Measurements from ENCODE around the gene EML6. TPM values are rescaled to one million over a fixed set of nuclear protein-coding genes. Genes with fewer than 3 reads are reported as not detected.

The EML6 gene
- total RNA-seq, 1 experiment from 2014 or later: 1.5 TPM

DNA sequence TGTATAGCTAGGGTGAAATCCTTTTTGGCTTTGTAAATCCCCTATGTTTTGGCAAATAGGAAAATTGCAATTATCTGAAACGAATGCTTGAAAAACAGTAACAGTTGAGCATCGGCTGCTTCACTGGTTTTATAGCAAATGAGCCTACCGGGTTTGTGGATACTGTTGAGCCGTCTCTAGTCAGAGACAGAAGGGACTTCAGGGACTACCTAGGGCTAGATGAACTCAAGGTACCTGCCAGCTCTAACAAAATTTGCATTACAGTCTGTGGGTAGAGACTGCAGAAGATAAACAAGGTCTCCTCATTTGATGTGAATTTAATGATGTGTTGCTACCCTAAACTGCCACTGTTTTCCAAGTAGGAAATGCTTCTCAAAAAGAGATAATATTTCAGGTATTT is 101.1 kb downstream of the EML6 start:
- no peak overlapping the region for H4K8ac ChIP-seq (replicated peaks; ENCODE audit: insufficient read length, low read depth, low read length)
- no peak overlapping the region for H3K14ac ChIP-seq (ENCODE audit: insufficient read depth, low read length)
- no peak overlapping the region for H4K5ac ChIP-seq (ENCODE audit: insufficient read length, low read depth, low read length)
- no peak overlapping the region for H3K4me2 ChIP-seq (ENCODE audit: insufficient read depth, insufficient read length, low read length)
- WGBS (ENCODE audit: extremely low coverage, insufficient read length, low lambda C conversion rate): no CpG with 5 or more reads among the region's 4 CpGs
- no peak overlapping the region for H3K4ac ChIP-seq (ENCODE audit: low read depth, low read length)
- no peaks in the 10 kb centered on the region for H3K9me3 ChIP-seq (ENCODE audit: control insufficient read depth, low read depth, low read length)
- H3K4me1 ChIP-seq (ENCODE audit: insufficient read depth, low read length): no peaks in the 10 kb centered on the region
- no peaks in the 10 kb centered on the region for H3K79me1 ChIP-seq (ENCODE audit: insufficient read depth, low read depth, low read length, poor library complexity, severe bottlenecking)
- H3K27me3 ChIP-seq (ENCODE audit: insufficient read depth, low read length): no peaks in the 10 kb centered on the region
- H2AK5ac ChIP-seq (ENCODE audit: insufficient read length, low read length): no peak overlapping the region
- H3K23ac ChIP-seq (ENCODE audit: insufficient read length, low read depth, low read length): no peak overlapping the region
- no peak overlapping the region for H3K18ac ChIP-seq (ENCODE audit: insufficient read length, low read depth, low read length)
- H3K23me2 ChIP-seq (ENCODE audit: insufficient read length, low read depth, low read length, poor library complexity, severe bottlenecking): no peaks in the 10 kb centered on the region
- no peaks in the 10 kb centered on the region for H3K79me2 ChIP-seq (ENCODE audit: insufficient read depth, low read length)
- no peak overlapping the region for H2BK15ac ChIP-seq (ENCODE audit: low read depth, low read length)
- Mint-ChIP-seq H3K4me3 (no peak overlapping the region), H3K27ac (no peak overlapping the region), H3K4me1 (peaks cover 10 to 12% of the 10 kb centered on the region in 2 experiments), H3K9me3 (no peaks in the 10 kb centered on the region), H3K27me3 (ENCODE audit: low read depth) (peaks cover 19% of the 10 kb centered on the region), H3K36me3 (ENCODE audit: insufficient read depth in 1 of 3, low read depth in 3 of 3) (no peaks in the 10 kb centered on the region)
- no peak overlapping the region for H2BK20ac ChIP-seq (ENCODE audit: low read depth, low read length, poor library complexity, severe bottlenecking)
- H2BK5ac ChIP-seq (ENCODE audit: insufficient read length, low read length): no peak overlapping the region
- no peak overlapping the region for H2BK120ac ChIP-seq (ENCODE audit: low read depth, low read length, poor library complexity, severe bottlenecking)
- no peaks in the 10 kb centered on the region for H4K20me1 ChIP-seq (ENCODE audit: control insufficient read depth, insufficient read depth, insufficient read length)
- no peak overlapping the region for H2BK12ac ChIP-seq (ENCODE audit: insufficient read length, low read depth, low read length)
- H3K56ac ChIP-seq (ENCODE audit: insufficient read length, low read depth, low read length): no peak overlapping the region
- TF ChIP-seq, protein P1, sequence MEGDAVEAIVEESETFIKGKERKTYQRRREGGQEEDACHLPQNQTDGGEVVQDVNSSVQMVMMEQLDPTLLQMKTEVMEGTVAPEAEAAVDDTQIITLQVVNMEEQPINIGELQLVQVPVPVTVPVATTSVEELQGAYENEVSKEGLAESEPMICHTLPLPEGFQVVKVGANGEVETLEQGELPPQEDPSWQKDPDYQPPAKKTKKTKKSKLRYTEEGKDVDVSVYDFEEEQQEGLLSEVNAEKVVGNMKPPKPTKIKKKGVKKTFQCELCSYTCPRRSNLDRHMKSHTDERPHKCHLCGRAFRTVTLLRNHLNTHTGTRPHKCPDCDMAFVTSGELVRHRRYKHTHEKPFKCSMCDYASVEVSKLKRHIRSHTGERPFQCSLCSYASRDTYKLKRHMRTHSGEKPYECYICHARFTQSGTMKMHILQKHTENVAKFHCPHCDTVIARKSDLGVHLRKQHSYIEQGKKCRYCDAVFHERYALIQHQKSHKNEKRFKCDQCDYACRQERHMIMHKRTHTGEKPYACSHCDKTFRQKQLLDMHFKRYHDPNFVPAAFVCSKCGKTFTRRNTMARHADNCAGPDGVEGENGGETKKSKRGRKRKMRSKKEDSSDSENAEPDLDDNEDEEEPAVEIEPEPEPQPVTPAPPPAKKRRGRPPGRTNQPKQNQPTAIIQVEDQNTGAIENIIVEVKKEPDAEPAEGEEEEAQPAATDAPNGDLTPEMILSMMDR (conservative IDR thresholded peaks at IDR 0.05): no peak
- no peak overlapping the region for H2AFZ ChIP-seq (ENCODE audit: low read length)
- DNase-seq: no peak
- H3K27ac ChIP-seq (ENCODE audit: insufficient read length, low read depth, low read length): no peak overlapping the region
- no peak overlapping the region for H3T11ph ChIP-seq (ENCODE audit: low read length)
- no peak overlapping the region for H4K91ac ChIP-seq (ENCODE audit: insufficient read length, low read depth, low read length)
- no peak overlapping the region for H3K9ac ChIP-seq (ENCODE audit: extremely low read depth, insufficient read length, low read length)
